Right ventricle myocardium inferior (tissue), 1 donor: ENCODE results near the gene PRR18. TPM values are rescaled to one million over a fixed set of nuclear protein-coding genes. Genes with fewer than 3 reads are reported as not detected.
A peak's percentile ranks its signal among the peaks of the same experiment; 100 is the strongest.

Experiments
- ATAC-seq: fragments of 200-7000 bp; cut with Tn5 transposase; one replicate; pipeline ENCODE4 v1.9.1; 2020; ENCODE audit warnings: mild to moderate bottlenecking, moderate library complexity
- DNase-seq: peaks from one replicate; pipeline ENCODE4 v3.0.0; 2021; ENCODE audit errors: missing footprints
- intact Hi-C: fragments of 100-400 bp; cut with DNase I; formaldehyde crosslinking; loops from one replicate; pipeline ENCODE4 v1.11.0; 2022
- total RNA-seq: library from RNA; stranded (reverse); fragmentation: NEBNext Ultra II Directional; extraction: Animal tissue kit (Norgen Biotek cat#: 25700); gene quantifications from one replicate; pipeline ENCODE4 v1.2.1, GENCODE V29; 2021
- donor health status: DM: no; HTN: yes; CAD: no; lungs with severe emphysema.

Gene PRR18
- total RNA-seq, 1 donor from 2014 or later, result 0.11 TPM

DNA sequence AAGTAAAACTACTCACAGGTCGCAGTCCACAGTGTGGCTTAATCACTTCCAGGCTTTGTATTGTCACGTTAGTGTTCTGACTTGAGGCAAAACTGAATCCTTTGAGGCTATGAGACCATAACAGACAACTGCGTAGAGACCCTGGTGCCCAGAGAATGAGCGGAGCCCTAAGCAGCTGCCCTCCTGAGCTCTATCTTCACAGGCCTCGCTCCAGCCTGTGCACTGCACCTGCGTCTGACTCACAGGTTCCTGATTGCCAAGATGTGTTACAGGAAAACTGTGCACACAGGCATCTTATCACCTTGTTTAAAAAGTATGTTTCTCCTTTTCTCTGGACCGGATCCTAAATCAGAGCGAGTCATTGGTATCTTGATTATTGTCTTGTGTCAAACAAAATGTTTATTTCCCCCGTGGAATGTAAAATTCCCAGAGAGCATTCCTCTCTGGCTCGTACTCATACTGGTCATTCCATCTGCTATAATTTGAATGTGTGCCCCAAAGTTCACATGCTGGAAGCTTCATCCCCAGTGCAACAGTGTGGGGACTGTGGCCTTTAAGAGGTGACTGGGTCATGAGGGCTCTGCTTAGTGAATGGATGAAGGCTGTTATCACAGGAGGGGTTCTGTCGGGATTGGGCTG is 25.7 kb downstream of the PRR18 start:
- DNase-seq (no peak), ATAC-seq (no peak)
- intact Hi-C loops, result no loop called here

- intact Hi-C loops, result no loop called here
- ATAC-seq (no peak), DNase-seq (no peak)
These were observed 27.1 kb downstream of the PRR18 start for GRCh38 chr6:166281104-166281503.

GRCh38 chr6:166279393-166279679 is 28.9 kb downstream of the PRR18 start:
- ATAC-seq (no peak), DNase-seq (no peak)
- intact Hi-C loops, result no loop called here

DNA sequence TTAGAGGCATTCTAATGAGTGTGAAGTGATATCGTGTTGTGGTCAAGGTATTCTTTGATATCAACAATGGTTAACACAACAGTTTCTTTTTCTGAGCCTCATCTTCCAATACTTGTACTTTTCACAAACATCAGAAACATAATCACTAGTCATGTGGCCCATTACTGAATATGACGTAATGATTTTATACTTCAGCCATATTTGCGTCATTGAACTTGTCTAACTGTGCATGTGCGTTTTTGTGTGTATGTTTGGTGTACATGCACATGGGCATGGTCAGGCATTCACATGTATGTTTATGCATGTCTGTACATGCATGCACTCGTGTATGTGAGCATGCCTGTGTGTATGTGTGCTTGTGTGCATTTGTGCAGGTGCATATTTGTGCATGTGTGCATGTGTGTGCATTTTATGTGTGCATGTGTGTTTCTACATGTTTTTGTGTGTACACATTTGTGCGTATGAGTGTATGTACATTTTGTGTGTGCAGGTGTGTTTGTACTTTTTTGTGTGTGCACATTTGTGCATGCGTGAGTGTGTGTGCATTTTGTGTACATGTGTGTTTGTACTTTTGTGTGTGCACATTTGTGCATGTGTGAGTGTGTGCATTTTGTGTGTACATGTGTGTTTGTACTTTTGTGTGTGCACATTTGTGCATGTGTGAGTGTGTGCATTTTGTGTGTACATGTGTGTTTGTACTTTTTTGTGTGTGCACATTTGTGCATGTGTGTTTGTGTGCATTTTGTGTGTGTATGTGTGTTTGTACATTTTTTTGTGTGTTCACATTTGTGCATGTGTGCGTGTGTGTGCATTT is 29.4 kb downstream of the PRR18 start:
- ATAC-seq, result no peak
- no peak for DNase-seq
- intact Hi-C loops, result no loop called here

DNA sequence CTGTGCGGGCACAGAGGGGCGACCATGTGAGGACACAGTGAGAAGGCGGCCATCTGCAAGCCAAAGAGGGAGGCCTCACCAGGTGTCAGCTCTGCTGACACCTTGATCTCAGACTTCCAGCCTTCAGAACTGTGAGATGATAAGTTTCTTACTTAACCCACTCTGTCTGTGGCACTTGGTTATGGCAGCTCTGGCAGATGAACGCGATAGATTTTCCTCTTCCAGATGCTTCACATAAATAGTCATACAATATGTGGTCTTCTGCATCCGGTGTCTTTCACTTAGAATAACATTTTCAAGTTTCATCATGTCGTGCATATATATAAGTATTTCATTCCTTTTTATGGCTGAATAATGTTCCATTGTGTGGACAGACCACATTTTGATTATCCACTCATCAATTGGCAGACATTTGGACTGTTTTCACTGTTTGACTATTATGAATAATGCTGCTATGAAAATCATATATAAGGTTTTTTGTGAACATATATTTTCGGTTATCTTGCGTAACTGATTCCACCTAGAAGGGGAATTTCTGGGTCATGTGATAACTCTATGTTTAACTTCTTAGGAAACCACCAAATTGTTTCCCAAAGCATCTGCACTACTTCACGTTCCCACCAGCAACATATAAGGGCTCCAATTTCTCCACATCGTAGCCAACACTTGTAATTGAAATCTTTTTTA is 30.2 kb downstream of the PRR18 start:
- ATAC-seq (no peak), DNase-seq (no peak)
- intact Hi-C loops, result no loop called here

- ATAC-seq, result no peak
- intact Hi-C loops, result no loop called here
- peak; percentile 69 for DNase-seq
These were observed 31.2 kb downstream of the PRR18 start for GRCh38 chr6:166277018-166277417.

DNA sequence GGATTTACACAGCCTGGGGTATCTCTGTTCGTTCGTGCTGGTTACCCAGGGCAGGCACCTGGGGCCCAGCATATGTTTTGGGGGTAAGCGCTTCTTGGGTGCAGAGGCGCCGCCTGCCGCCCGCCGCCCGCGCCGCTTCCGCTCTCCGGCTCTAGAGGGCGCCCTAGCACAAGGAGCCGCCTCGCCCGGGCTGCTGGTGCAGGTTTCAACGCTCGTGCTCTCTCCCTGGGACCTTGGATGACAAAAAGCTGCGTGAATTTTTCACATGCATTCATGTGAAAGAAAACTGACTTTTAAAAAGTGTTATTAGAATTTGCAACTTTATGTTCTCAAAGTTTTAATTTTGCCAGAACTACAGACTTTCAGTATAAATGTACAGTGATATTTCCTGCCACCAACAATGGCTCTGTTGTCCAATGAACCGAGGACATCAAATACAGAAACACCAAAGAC is 32.5 kb downstream of the PRR18 start:
- ATAC-seq (peak; percentile 79), DNase-seq (peak; percentile 92)
- intact Hi-C loops, result loop anchor here (2.0 kb wide), 1 partner anchor 125 kb away; no protein-coding TSS in a partner anchor

DNA sequence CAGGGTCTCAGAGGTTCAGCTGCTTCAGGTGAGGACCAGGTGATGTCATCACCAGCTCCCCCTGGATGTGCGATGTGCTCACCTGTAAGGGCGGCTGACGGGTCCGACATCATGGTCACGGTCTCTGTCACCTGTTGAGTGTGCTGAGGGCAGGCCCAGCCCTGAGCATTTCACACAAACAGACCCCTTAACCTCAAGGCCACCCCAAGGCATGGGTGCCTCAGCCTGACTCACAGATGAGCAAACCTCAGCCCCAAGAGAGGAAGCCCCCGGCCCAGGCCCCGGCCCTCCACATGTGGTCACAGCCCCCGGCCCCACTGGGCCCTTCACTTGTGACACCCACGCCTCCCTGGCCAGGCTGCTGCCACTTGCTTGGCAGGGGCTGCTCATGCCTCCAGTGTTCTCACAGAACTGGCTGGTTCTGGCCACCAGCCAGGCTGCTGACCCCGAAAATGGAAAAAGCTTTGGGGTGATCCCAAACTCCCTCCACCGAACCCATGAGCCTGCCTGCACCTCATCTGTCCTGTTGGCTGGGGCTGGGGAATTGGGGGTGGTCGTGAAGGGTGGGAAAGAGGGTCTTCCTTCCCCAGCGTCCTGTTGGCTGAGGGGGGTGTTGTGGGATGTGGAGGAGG is 33.3 kb downstream of the PRR18 start:
- ATAC-seq (no peak), DNase-seq (no peak)
- intact Hi-C loops, result loop anchor here (2.0 kb wide), 1 partner anchor 126 kb away; no protein-coding TSS in a partner anchor

GRCh38 chr6:166274163-166274562 is 34.0 kb downstream of the PRR18 start:
- ATAC-seq (no peak), DNase-seq (no peak)
- intact Hi-C loops, result loop anchor here (2.0 kb wide), 1 partner anchor 127 kb away; no protein-coding TSS in a partner anchor

- DNase-seq (no peak), ATAC-seq (no peak)
These were observed 36.8 kb downstream of the PRR18 start for GRCh38 chr6:166271376-166271765.

GRCh38 chr6:166270706-166271375 is 37.4 kb downstream of the PRR18 start:
- DNase-seq, result no peak
- intact Hi-C loops, result no loop called here
- no peak for ATAC-seq

More at GRCh38 chr6:166271376-166271765, 36.8 kb downstream of the PRR18 start:
- intact Hi-C loops, result no loop called here

DNA sequence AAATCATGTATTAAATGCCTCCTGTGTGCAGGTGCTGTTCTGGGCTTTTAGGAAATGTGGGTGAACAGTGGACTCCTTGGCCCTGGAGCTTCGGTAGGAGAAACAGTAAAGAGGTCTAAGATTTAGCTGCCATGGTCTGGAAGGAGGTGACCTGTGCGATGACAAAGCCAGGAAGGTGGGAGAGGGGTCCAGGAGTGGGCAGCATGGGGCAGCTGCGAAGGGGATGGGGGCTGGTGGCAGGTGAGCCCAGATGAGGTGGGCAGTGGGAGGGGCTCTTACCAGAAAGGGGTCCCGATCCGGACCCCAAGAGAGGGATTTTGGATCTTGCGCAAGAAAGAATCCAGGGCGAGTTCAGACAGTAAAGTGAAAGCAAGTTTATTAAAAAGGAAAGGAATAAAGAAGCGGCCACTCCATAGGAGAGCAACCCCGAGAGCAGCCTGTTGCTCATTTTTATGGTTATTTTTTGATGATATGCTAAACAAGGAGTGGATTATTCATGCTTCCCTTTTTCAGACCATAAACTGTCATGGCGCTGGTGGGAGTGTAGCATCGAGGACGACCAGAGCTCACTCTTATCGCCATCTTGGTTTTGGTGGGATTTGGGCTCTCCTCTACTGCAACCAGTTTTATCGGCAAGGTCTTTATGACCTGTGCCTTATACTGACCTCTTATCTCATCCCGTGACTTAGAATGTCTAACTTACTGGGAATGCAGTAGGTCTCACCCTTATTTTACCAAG is 38.7 kb downstream of the PRR18 start:
- intact Hi-C loops, result no loop called here
- DNase-seq (no peak), ATAC-seq (no peak)

DNA sequence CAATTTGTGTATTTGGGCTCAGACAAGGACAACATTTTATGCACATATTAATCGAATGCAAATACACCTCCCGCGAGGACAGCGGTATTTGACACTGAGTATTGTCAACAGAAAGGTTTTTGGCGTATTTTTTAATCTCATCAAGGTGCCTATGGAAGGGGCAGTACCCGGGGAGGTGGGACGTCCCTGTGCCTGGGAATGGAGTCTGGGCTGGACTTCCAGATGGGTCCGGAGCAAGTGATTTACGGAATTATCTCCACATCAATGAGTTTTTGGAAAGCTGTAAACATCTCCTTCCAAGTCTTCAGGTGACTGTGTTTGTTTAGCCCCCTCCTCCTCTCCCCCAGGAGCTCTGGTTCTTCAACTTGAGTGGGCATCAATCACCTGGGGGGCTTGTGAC is 39.8 kb downstream of the PRR18 start:
- ATAC-seq (no peak), DNase-seq (no peak)
- intact Hi-C loops, result no loop called here

GRCh38 chr6:166267526-166267925 is 40.7 kb downstream of the PRR18 start:
- intact Hi-C loops, result no loop called here
- DNase-seq, result no peak
- ATAC-seq, result no peak

DNA sequence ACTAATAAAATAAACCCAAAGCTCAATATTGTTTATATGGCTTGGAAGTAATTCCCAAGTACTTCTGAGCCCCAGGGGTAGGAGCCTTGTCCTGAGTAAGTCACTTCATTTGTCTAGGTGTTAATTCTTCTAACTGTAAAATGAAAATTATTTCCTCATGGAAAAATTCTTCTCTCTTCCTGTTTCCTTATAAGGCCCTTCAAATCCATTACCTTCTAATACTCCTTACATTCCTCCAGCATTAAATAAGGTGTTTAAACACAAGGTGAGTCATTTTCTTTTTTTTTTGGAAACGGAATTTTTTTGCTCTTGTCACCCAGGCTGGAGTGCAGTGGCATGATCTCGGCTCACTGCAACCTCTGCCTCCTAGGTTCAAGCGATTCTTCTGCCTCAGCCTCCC is 41.9 kb downstream of the PRR18 start:
- DNase-seq, result no peak
- intact Hi-C loops, result no loop called here
- no peak for ATAC-seq

- ATAC-seq (no peak), DNase-seq (no peak)
- intact Hi-C loops, result no loop called here
These were observed 45.3 kb downstream of the PRR18 start for GRCh38 chr6:166262743-166263515.

GRCh38 chr6:166259296-166259977 is 48.8 kb downstream of the PRR18 start:
- peak; percentile 71 for ATAC-seq
- DNase-seq, result peak; percentile 85

More at GRCh38 chr6:166259296-166259977, 48.8 kb downstream of the PRR18 start:
- intact Hi-C loops, result no loop called here
